Measurements from ENCODE around the gene MLLT6. TPM values are rescaled to one million over a fixed set of nuclear protein-coding genes. Genes with fewer than 3 reads are reported as not detected.
A peak's percentile ranks its signal among the peaks of the same experiment; 100 is the strongest.

The MLLT6 gene
- total RNA-seq, 4 donors from 2014 or later = 48.2 to 76.8 (median 56.3) TPM

DNA sequence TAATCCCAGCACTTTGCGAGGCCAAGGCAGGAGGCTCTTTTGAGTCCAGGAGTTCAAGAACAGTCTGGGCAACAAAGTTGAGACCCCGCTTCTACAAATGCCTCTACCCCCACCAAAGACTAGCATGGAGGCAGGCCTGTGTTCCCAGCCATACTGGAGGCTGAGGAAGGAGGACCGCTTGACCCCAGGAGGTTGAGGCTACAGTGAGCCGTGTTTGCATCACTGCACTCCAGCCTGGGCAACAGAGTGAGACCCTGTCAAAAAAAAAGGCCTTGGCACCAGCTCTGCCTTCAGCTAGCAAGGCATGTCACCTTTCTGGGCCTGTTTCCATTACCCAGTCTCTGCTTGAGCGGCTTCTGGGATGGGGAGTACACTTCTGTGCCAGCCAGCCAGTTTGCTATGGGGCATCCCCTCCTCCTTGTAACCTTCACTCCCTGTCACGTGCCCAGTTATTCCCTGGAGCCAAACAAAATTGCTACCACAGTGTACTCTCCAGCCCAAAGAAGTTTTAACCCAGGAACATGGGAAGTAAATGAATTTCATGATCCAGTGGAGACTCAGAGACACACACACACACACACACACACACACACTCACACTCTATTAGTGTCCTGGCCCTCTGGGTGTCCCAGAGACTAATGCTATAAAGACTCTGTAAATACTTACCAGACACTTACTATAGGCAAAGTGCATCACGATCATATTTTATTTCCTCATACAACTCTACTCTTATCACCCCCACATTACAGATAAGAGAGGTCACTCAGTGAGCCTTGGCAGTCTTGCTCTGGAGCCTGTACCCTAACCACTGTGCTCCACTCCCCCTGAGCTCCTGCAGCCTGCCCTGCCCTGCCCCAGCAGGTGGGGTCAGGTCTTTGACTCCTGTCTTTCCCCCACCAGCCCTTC, 27.6 kb downstream of the MLLT6 start:
- Histone ChIP-seq H3K27me3 (no peaks in the 10 kb centered on the region), H3K4me3 (no peak overlapping the region), H3K9me3 (no peaks in the 10 kb centered on the region), H3K27ac (peak overlapping the region in 3 of 4 donors; percentile 20 to 95 (median 32)), H3K4me1 (peaks cover 25 to 32% of the 10 kb centered on the region in 2 donors), H3K36me3 (peaks cover 0 to 9% of the 10 kb centered on the region in 2 donors)
- in situ Hi-C loops (cut with MboI; ENCODE audit: low sequenced_read_pairs in 4 of 4) = loop anchor here in 3 of 4 donors (5.0 kb wide), 1 partner anchor 55 kb away; no protein-coding TSS in a partner anchor
- no peak for DNase-seq
- TF ChIP-seq, protein P1, sequence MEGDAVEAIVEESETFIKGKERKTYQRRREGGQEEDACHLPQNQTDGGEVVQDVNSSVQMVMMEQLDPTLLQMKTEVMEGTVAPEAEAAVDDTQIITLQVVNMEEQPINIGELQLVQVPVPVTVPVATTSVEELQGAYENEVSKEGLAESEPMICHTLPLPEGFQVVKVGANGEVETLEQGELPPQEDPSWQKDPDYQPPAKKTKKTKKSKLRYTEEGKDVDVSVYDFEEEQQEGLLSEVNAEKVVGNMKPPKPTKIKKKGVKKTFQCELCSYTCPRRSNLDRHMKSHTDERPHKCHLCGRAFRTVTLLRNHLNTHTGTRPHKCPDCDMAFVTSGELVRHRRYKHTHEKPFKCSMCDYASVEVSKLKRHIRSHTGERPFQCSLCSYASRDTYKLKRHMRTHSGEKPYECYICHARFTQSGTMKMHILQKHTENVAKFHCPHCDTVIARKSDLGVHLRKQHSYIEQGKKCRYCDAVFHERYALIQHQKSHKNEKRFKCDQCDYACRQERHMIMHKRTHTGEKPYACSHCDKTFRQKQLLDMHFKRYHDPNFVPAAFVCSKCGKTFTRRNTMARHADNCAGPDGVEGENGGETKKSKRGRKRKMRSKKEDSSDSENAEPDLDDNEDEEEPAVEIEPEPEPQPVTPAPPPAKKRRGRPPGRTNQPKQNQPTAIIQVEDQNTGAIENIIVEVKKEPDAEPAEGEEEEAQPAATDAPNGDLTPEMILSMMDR (IDR thresholded peaks at IDR 0.05 in 4 of 5, conservative IDR thresholded peaks at IDR 0.05 in 1 of 5) = no peak
- no peak for TF ChIP-seq POLR2A (IDR thresholded peaks at IDR 0.05)
- no peak for ATAC-seq
- intact Hi-C loops (cut with DNase I; ENCODE audit: low total_unique reads) = no loop called here

DNA sequence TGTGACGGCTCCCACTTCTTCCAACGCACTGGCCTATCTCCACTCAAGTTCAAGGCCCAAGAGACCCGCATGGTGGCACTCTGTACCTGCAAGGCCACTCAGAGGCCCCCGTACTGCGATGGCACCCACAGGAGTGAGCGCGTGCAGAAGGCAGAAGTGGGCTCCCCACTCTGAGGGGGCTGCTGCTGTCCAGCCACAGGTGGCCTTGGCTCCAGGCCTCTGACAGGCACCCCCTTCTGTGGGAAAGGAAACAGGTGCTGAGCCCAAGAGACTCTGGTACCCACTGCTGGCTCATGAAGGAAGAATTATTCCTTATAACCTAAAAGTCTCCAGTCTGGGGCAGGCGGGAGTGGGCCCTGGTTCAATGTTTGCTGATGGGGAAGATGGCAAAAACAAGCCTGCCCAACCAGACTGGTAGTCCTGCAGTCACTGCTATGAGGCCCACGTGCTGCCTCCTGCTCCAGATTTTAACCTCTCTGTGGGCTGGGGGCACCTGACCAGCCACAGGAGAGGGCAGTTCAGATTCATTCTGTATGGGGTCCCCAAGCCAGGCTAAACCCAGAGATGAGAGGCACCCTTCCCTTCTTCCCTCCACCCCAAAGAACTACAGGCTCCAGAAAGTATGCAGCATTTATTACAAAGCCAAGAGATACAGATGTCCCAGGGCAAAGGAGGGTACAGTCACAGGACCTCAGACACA, 28.4 kb downstream of the MLLT6 start:
- in situ Hi-C loops (cut with MboI; ENCODE audit: low sequenced_read_pairs in 4 of 4) (loop anchor here in 3 of 4 donors (5.0 kb wide), 1 partner anchor 56 kb away; no protein-coding TSS in a partner anchor), intact Hi-C loops (cut with DNase I; ENCODE audit: low total_unique reads) (no loop called here)
- Histone ChIP-seq H3K4me1 (peaks cover 25 to 32% of the 10 kb centered on the region in 2 donors), H3K4me3 (no peak overlapping the region), H3K9me3 (no peaks in the 10 kb centered on the region), H3K36me3 (peaks cover 0 to 9% of the 10 kb centered on the region in 2 donors), H3K27me3 (no peaks in the 10 kb centered on the region), H3K27ac (no peak overlapping the region)
- no peak for DNase-seq
- TF ChIP-seq POLR2A (IDR thresholded peaks at IDR 0.05) = no peak
- TF ChIP-seq, protein P1 (IDR thresholded peaks at IDR 0.05 in 4 of 5, conservative IDR thresholded peaks at IDR 0.05 in 1 of 5) = no peak
- no peak for ATAC-seq

DNA sequence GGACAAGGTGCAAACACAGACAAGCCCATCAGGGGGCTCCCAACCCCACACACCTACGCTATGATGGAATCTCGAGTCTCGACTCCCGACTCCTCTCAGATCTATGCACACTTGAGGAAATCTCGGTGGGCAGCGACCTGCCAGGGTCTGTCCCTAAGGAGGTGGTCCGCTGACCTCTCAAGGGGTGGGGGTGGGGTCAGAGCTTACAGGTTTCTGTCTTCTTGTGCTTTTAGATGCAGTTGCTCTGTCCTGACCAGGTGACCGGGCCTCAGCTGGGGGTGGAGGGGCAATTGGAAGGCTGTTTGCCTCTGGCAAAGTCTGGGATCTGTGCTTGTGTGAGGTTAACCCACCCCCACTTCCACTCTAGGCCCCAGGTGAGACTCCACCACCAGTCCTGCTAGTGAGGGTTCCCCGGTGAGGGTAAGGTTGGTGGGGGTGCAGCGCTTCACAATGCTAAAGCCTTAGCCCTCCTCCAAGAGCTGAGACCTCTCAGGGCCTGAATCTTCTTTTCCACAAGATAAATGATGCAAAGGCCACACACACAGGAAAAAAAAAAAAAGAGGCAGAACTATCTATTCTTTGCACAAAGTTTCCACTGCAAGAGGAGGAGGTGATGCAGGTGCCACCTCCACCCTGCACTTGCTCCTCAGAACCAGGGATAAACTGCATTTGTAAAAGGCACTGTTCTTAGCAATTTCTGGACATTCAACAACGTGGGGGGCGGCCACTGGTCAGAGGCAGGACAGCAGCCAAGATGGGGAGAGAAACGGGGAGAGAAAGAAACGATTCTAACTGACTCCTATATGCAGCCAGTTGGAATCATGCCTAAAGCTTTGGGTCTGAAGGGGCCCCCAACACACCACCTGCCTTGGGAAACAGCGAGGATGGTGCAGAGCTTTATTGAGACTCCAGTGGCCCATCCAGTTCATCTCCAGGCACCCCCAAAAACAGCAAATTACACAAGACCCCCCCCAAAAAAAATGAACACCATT, 29.2 kb downstream of the MLLT6 start:
- in situ Hi-C loops (cut with MboI; ENCODE audit: low sequenced_read_pairs in 4 of 4) (loop anchor here in 3 of 4 donors (5.0 kb wide), 1 partner anchor 57 kb away; no protein-coding TSS in a partner anchor), intact Hi-C loops (cut with DNase I; ENCODE audit: low total_unique reads) (loop anchor here (2.0 kb wide), 1 partner anchor 175 kb away; no protein-coding TSS in a partner anchor)
- Histone ChIP-seq H3K9me3 (no peaks in the 10 kb centered on the region), H3K36me3 (peaks cover 0 to 9% of the 10 kb centered on the region in 2 donors), H3K4me1 (peaks cover 25 to 31% of the 10 kb centered on the region in 2 donors), H3K27me3 (no peaks in the 10 kb centered on the region), H3K27ac (no peak overlapping the region), H3K4me3 (no peak overlapping the region)
- DNase-seq = no peak
- ATAC-seq = no peak
- TF ChIP-seq POLR2A (IDR thresholded peaks at IDR 0.05) = no peak
- TF ChIP-seq, protein P1 (IDR thresholded peaks at IDR 0.05 in 4 of 5, conservative IDR thresholded peaks at IDR 0.05 in 1 of 5) = no peak

All from gastrocnemius medialis (tissue), 4 donors.